K562 (cell line): ENCODE measurements around the gene ASAH2B. TPM values are rescaled to one million over a fixed set of nuclear protein-coding genes. Genes with fewer than 3 reads are reported as not detected.

Experiments used
- FOXP1 ChIP-seq: sonication (generic); formaldehyde crosslinking; IDR thresholded peaks from 2 replicates; pipeline ENCODE4 v1.8.0; 2022; ENCODE audit warnings: mild to moderate bottlenecking, missing genetic modification reagents
- GABPB1 ChIP-seq: sonication (generic); formaldehyde crosslinking; IDR thresholded peaks from 2 replicates; pipeline ENCODE4 v1.8.0; 2022; ENCODE audit warnings: mild to moderate bottlenecking, missing genetic modification reagents
- JUNB ChIP-seq: fragments of 450-650 bp; formaldehyde crosslinking; conservative IDR thresholded peaks from 2 replicates; pipeline ENCODE4 v1.4.0; 2020; ENCODE audit warnings: mild to moderate bottlenecking
- MCM3 ChIP-seq: fragments of 450-650 bp; IDR thresholded peaks from 2 replicates; pipeline ENCODE4 v1.6.1; 2016
- MXI1 ChIP-seq: IDR thresholded peaks from 2 replicates; pipeline ENCODE4 v1.6.1; 2011; ENCODE audit warnings: low read depth, mild to moderate bottlenecking, improper control_type of control experiment, low read length
- NFATC3 ChIP-seq: fragments of 450-650 bp; IDR thresholded peaks from 2 replicates; pipeline ENCODE4 v1.6.1; 2017; ENCODE audit warnings: mild to moderate bottlenecking
- TAF1 ChIP-seq: IDR thresholded peaks from 2 replicates; pipeline ENCODE4 v1.6.1; 2011; ENCODE audit warnings: mild to moderate bottlenecking, low read length, moderate library complexity; ENCODE audit not compliant: insufficient read depth, control insufficient read depth, severe bottlenecking; ENCODE audit errors: extremely low read depth
- TARDBP ChIP-seq: fragments of 450-650 bp; IDR thresholded peaks from 2 replicates; pipeline ENCODE4 v1.6.1; 2016
- TOE1 ChIP-seq, 2 experiments: fragments of 450-650 bp in 1 of 2; sonication (generic) in 1 of 2; formaldehyde crosslinking in 1 of 2; IDR thresholded peaks; 2 replicates each; pipeline versions ENCODE4 v1.7.1 to v1.8.0; 2016 to 2022; ENCODE audit warnings: borderline replicate concordance in 2 of 2, mild to moderate bottlenecking in 2 of 2, antibody characterized with exemption in 1 of 2, inconsistent platforms in 1 of 2, low read depth in 1 of 2, missing genetic modification reagents in 1 of 2, moderate library complexity in 1 of 2
- ZBTB7A ChIP-seq: IDR thresholded peaks from 2 replicates; pipeline ENCODE4 v1.6.1; 2011; ENCODE audit warnings: low read depth, mild to moderate bottlenecking, low read length, moderate library complexity, borderline replicate concordance; ENCODE audit not compliant: control insufficient read depth
- ZNF41 ChIP-seq: fragments of 250-450 bp; sonication (Bioruptor Pico); conservative IDR thresholded peaks from 2 replicates; pipeline ENCODE4 v1.4.0; 2020; ENCODE audit warnings: mild to moderate bottlenecking
- ZNF518B ChIP-seq: fragments of 250-450 bp; sonication (Bioruptor Pico); IDR thresholded peaks from 2 replicates; pipeline ENCODE4 v1.5.0; 2021; ENCODE audit warnings: mild to moderate bottlenecking, moderate library complexity
- ZNF639 ChIP-seq, 2 experiments: fragments of 200-800 bp in 1 of 2; sonication (Bioruptor generic) in 1 of 2; sonication (generic) in 1 of 2; formaldehyde crosslinking in 1 of 2; IDR thresholded peaks in 1 of 2; conservative IDR thresholded peaks in 1 of 2; 2 replicates each; pipeline versions ENCODE4 v1.5.0 to v1.6.1; 2016 to 2020; ENCODE audit warnings: missing compliant biosample characterization in 1 of 2, missing genetic modification characterization in 1 of 2, missing genetic modification reagents in 1 of 2
- ZNF79 ChIP-seq: fragments of 250-450 bp; sonication (Bioruptor Pico); IDR thresholded peaks from 2 replicates; pipeline ENCODE4 v1.4.0; 2020; ENCODE audit warnings: low read depth, mild to moderate bottlenecking, moderate library complexity
- polyA plus RNA-seq, 8 experiments: library from polyadenylated mRNA; depleted of rRNA in 4 of 8; stranded (reverse) in 5 of 8; unstranded in 3 of 8; fragments of >200 nt; fragmentation: Nextera tagmentation in 2 of 8; fragmentation: Illumina TruSeq in 1 of 8; extraction: Ambion mirVana in 2 of 8; extraction: Trizol in 1 of 8; gene quantifications; 2 replicates each; pipeline versions ENCODE4 v1.2.1 to v1.2.3, GENCODE V29; 2011 to 2014; ENCODE audit warnings: inconsistent platforms in 1 of 8, missing spikeins in 1 of 8
- total RNA-seq, 7 experiments: library from RNA; depleted of rRNA in 6 of 7; stranded (reverse); fragments of >200 nt in 6 of 7; fragmentation: Illumina TruSeq in 2 of 7; extraction: Trizol in 2 of 7; gene quantifications; 2 replicates each; pipeline versions ENCODE4 v1.2.1 to v1.2.3, GENCODE V29; 2011 to 2021; ENCODE audit warnings: low replicate concordance in 1 of 7
- TF ChIP-seq, protein P1 (sequence below), 2 experiments: fragments of 450-650 bp; conservative IDR thresholded peaks; 2 replicates each; pipeline ENCODE4 v1.6.1; 2017; ENCODE audit warnings: mild to moderate bottlenecking in 2 of 2, moderate library complexity in 2 of 2
- TF ChIP-seq, protein P2 (sequence below), 2 experiments: fragments of 450-650 bp in 1 of 2; IDR thresholded peaks; 2 replicates each; pipeline ENCODE4 v1.6.1; 2011 to 2017; ENCODE audit warnings: low read depth in 2 of 2, antibody characterized with exemption in 1 of 2, borderline replicate concordance in 1 of 2, low read length in 1 of 2, mild to moderate bottlenecking in 1 of 2, mixed read lengths in 1 of 2; ENCODE audit not compliant: control insufficient read depth in 1 of 2

ASAH2B gene
- total and polyA plus RNA-seq, 9 of the 15 experiments (the other 6 are each of a cell fraction or from before 2014, with no cell fraction given): 5.0 to 18.3 (median 14.4) TPM

DNA sequence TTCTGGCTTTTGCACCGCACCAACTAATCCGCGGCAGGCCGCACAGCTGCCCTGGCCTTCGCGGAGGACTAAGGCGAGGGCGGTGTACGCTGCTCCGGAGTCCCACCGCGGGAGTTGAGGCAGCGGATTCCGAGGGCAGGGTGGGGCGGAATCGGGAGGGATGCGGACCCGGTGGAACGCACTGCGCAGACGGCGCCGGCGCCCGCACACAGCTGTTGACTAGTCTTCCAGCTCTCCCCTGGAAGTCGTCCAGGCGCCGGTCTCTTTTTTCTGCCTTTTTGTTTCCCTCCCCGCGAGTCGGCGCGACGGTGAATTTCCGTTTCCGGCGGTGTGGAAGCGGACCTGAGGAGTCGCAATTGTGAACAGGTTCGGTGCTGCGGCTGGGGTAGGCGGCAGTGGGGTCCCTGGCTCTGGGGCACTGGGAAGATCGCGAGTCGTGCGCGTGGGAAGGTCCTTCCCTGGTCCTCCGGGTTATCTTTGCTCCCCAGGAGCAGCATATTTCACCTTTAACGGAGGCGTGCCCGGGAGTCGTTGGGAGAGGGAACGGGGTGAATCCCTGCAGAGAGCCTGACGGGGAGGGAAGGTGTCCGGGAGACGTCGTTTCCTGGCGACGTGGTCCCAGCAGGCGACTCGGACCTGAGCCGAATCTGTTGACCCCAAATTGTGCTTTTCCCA is at the start of gene ASAH2B (continued):
- TF ChIP-seq ZNF639 (CRISPR knock-in tag; conservative IDR thresholded peaks at IDR 0.05 in 1 of 2, IDR thresholded peaks at IDR 0.05 in 1 of 2) (no peak; a peak in 1 of 4 replicates), JUNB (no peak), MXI1 (0 out of 2 replicates have a peak, but pooled peaks have one; percentile 24), ZNF518B (no peak), MCM3 (no peak), ZBTB7A (0 out of 2 replicates have a peak, but pooled peaks have one; percentile 39), FOXP1 (CRISPR knock-in tag) (no peak), ZNF79 (CRISPR knock-in tag) (no peak), TARDBP (no peak), ZNF41 (CRISPR knock-in tag) (no peak), GABPB1 (peak; percentile 90), TAF1 (peak; percentile 85), TOE1 (IDR thresholded peaks at IDR 0.05; ENCODE audit: borderline replicate concordance) (peak; percentile 78), TOE1 (CRISPR knock-in tag; IDR thresholded peaks at IDR 0.05; ENCODE audit: borderline replicate concordance, low read depth) (no peak), NFATC3 (no peak)
- TF ChIP-seq, protein P1, sequence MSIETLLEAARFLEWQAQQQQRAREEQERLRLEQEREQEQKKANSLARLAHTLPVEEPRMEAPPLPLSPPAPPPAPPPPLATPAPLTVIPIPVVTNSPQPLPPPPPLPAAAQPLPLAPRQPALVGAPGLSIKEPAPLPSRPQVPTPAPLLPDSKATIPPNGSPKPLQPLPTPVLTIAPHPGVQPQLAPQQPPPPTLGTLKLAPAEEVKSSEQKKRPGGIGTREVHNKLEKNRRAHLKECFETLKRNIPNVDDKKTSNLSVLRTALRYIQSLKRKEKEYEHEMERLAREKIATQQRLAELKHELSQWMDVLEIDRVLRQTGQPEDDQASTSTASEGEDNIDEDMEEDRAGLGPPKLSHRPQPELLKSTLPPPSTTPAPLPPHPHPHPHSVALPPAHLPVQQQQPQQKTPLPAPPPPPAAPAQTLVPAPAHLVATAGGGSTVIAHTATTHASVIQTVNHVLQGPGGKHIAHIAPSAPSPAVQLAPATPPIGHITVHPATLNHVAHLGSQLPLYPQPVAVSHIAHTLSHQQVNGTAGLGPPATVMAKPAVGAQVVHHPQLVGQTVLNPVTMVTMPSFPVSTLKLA (conservative IDR thresholded peaks at IDR 0.05): peak; percentile 62 to 87; a peak in 3 of 4 replicates
- TF ChIP-seq, protein P2, sequence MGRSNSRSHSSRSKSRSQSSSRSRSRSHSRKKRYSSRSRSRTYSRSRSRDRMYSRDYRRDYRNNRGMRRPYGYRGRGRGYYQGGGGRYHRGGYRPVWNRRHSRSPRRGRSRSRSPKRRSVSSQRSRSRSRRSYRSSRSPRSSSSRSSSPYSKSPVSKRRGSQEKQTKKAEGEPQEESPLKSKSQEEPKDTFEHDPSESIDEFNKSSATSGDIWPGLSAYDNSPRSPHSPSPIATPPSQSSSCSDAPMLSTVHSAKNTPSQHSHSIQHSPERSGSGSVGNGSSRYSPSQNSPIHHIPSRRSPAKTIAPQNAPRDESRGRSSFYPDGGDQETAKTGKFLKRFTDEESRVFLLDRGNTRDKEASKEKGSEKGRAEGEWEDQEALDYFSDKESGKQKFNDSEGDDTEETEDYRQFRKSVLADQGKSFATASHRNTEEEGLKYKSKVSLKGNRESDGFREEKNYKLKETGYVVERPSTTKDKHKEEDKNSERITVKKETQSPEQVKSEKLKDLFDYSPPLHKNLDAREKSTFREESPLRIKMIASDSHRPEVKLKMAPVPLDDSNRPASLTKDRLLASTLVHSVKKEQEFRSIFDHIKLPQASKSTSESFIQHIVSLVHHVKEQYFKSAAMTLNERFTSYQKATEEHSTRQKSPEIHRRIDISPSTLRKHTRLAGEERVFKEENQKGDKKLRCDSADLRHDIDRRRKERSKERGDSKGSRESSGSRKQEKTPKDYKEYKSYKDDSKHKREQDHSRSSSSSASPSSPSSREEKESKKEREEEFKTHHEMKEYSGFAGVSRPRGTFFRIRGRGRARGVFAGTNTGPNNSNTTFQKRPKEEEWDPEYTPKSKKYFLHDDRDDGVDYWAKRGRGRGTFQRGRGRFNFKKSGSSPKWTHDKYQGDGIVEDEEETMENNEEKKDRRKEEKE (IDR thresholded peaks at IDR 0.05; ENCODE audit: borderline replicate concordance in 1 of 2, control insufficient read depth in 1 of 2, low read depth in 2 of 2, low read length in 1 of 2): 0 out of 4 replicates have a peak, but pooled peaks of 1 of the 2 experiments have one; percentile 49
